Measurements from ENCODE around the gene ZNF615.
"Not testable (repeated sequence)": the region's sequence is repeated elsewhere in the genome, so short reads cannot be mapped to it uniquely, and the experiment has no call there.

Gene ZNF615

DNA sequence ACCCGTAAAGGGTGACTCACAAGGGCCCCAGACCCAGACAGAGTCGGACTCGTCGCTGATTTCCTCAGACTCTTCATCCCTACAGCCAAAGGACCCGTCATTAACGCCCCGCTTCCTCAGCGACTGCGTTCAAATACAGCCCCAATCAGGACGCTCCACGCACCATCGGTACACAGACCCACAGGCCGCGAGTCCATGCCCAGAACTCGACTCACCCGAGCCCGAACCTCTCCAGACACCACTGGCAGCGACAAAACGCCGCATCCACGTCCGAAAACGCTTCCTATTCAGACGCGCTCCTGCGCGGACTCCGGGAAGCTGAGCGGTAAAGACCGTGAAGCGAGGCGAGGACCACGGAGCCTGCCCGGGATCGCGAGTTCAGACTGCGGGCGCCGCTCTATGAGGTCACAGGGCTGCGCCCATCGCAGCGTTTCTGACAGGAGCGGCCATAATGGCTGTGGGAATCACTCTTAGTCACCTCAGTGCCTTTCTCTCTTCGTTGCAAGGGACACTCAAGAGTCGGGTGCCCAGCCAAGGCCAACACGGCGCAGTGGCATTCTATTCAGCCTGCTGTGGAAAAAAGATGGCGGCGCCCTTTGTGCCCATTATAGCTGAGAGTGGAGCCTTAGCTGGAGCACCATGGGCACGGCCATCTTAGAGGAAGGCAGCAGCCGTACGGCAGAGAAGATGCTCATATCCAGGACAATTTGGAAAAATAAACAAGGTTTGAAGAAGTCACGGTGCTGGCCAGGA is 20.2 kb upstream of the ZNF615 start, which contains the start of gene ZNF614:
Gene ZNF614, minus strand, starts transcription at position 353 of the 753 bp plus-strand sequence. CDS start 2,634 bp downstream, outside the sequence.
- TF ChIP-seq, protein P1, sequence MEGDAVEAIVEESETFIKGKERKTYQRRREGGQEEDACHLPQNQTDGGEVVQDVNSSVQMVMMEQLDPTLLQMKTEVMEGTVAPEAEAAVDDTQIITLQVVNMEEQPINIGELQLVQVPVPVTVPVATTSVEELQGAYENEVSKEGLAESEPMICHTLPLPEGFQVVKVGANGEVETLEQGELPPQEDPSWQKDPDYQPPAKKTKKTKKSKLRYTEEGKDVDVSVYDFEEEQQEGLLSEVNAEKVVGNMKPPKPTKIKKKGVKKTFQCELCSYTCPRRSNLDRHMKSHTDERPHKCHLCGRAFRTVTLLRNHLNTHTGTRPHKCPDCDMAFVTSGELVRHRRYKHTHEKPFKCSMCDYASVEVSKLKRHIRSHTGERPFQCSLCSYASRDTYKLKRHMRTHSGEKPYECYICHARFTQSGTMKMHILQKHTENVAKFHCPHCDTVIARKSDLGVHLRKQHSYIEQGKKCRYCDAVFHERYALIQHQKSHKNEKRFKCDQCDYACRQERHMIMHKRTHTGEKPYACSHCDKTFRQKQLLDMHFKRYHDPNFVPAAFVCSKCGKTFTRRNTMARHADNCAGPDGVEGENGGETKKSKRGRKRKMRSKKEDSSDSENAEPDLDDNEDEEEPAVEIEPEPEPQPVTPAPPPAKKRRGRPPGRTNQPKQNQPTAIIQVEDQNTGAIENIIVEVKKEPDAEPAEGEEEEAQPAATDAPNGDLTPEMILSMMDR (IDR thresholded peaks at IDR 0.05; ENCODE audit: extremely low read depth, insufficient read depth, missing control alignments), result no peak
- peak; percentile 90 for DNase-seq (ENCODE audit: low spot score)
- in situ Hi-C loops (cut with MboI; ENCODE audit: low pct_unique_long_range_greater_than_20kb, low sequenced_read_pairs, unreplicated experiment), result no loop called here

DNA sequence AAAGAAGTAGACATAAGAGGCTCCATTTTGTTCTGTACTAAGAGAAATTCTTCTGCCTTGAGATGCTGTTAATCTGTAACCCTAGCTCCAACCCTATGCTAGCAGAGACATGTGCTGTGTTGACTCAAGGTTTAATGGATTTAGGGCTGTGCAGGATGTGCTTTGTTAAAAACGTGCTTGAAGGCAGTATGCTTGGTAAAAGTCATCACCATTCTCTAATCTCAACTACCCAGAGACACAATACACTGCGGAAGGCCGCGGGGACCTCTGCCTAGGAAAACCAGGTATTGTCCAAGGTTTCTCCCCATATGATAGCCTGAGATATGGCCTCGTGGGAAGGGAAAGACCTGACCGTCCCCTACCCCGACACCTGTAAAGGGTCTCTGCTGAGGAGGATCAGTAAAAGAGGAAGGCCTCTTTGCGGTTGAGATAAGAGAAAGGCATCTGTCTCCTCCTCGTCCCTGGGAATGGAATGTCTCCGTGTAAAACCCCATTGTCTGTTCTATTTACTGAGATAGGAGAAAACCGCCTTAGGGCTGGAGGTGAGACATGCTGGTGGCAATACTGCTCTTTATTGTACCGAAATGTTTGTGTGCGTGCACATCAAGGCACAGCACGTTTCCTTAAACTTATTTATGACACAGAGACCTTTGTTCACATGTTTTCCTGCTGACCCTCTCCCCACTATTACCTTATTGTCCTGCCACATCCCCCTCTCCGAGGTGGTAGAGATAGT is 18.4 kb upstream of the ZNF615 start:
- DNase-seq (ENCODE audit: low spot score); in situ Hi-C loops (cut with MboI; ENCODE audit: low pct_unique_long_range_greater_than_20kb, low sequenced_read_pairs, unreplicated experiment): not testable (repeated sequence)

DNA sequence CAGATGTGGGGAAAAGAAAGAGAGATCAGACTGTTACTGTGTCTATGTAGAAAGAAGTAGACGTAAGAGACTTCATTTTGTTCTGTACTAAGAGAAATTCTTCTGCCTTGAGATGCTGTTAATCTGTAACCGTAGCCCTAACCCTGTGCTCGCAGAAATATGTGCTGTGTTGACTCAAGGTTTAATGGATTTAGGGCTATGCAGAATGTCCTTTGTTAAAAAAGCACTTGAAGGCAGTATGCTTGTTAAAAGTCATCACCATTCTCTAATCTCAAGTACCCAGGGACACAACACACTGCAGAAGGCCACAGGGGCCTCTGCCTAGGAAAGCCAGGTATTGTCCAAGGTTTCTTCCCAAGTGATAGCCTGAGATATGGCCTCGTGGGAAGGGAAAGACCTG is 16.5 kb upstream of the ZNF615 start:
- DNase-seq (ENCODE audit: low spot score); in situ Hi-C loops (cut with MboI; ENCODE audit: low pct_unique_long_range_greater_than_20kb, low sequenced_read_pairs, unreplicated experiment): not testable (repeated sequence)

DNA sequence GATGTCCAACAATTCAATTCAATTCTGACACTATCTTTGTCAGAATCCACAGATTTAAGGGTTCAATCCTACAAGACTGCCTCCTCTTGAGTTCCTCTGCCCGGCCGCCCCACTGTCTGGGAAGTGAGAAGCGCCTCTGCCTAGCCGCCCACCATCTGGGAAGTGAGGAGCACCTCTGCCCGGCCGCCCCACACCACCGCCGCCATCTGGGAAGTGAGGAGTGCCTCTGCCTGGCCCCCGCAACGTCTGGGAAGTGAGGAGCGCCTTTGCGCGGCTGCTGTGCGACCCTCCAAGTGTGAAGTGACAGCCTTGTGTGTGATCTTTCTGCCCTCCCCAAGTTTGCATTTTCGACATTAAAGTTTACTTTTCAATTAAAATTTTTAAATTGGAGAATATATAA is 14.2 kb upstream of the ZNF615 start:
- TF ChIP-seq, protein P1 (IDR thresholded peaks at IDR 0.05; ENCODE audit: extremely low read depth, insufficient read depth, missing control alignments), result no peak
- in situ Hi-C loops (cut with MboI; ENCODE audit: low pct_unique_long_range_greater_than_20kb, low sequenced_read_pairs, unreplicated experiment), result no loop called here
- no peak for DNase-seq (ENCODE audit: low spot score)

DNA sequence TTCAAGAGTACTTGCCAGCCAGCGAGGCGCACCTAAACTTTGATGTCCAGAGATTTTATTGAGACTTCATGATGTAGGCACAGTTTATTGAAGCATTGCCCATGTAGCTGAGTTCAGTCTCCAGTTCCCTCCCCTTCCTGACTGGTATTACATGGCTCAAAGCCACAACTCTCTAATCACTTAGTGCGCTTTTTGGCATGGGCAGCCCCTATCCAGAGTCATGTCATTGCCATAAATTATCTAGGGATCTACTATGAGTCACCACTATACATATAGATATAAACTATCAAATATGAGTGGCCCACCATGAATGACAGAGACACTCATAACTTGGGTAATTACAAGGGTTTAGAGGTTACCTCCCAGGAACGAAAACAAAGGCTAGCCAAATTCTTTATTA is 12.5 kb upstream of the ZNF615 start:
- in situ Hi-C loops (cut with MboI; ENCODE audit: low pct_unique_long_range_greater_than_20kb, low sequenced_read_pairs, unreplicated experiment), result no loop called here
- TF ChIP-seq, protein P1 (IDR thresholded peaks at IDR 0.05; ENCODE audit: extremely low read depth, insufficient read depth, missing control alignments), result no peak
- DNase-seq (ENCODE audit: low spot score), result no peak

DNA sequence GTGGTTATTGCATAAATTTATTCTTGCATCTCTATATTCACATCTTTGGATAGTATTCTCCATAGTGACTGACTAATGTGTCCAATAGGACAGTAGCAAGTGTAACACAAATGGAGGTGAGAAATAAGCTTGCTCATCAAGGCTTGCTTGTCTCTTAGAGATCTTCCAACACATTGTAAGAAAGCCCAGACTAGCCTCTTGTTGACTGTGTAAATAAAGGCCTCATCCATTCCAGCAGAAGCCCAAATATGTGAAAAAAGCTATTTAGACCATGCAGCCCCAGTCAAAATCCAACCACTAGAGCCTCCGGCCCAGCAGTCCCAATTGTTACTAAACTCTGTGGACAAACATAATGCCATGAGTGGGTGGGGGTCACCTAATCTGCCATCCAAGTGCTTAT is 2.7 kb upstream of the ZNF615 start:
- no peak for DNase-seq (ENCODE audit: low spot score)
- TF ChIP-seq, protein P1 (IDR thresholded peaks at IDR 0.05; ENCODE audit: extremely low read depth, insufficient read depth, missing control alignments), result no peak
- in situ Hi-C loops (cut with MboI; ENCODE audit: low pct_unique_long_range_greater_than_20kb, low sequenced_read_pairs, unreplicated experiment), result no loop called here

DNA sequence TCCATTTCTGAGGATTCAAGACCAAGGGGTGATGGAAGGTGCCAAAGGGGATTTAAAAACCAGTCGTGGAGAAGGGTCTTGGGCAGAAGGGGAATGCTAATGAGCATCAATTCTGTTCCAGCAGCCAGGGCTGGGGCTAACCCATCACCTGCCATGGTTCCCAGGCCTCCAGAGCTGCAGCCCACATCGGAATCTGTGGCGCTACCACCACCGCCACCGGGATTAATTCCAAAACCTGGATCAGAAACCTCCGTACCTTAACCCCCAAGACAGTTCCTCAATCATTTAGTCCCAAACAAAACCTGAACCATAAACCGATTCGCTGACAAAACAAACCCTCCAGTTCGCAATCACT is 583 bp downstream of the ZNF615 start:
- TF ChIP-seq, protein P1 (IDR thresholded peaks at IDR 0.05; ENCODE audit: extremely low read depth, insufficient read depth, missing control alignments), result no peak
- no peak for DNase-seq (ENCODE audit: low spot score)
- in situ Hi-C loops (cut with MboI; ENCODE audit: low pct_unique_long_range_greater_than_20kb, low sequenced_read_pairs, unreplicated experiment), result no loop called here
